Coronary artery (tissue), 2 donors: ENCODE data around the gene ACTR3C.
"Not testable (repeated sequence)": the region's sequence is repeated elsewhere in the genome, so short reads cannot be mapped to it uniquely, and the experiment has no call there.

Source experiments
- DNase-seq: peaks from one replicate; pipeline ENCODE4 v3.0.0-alpha.2; 2017; ENCODE audit warnings: low spot score
- H3K27ac ChIP-seq, 2 donors: fragments of 200-600 bp; sonication (generic); one replicate each; pipeline ENCODE4 v1.5.1; 2016 to 2019
- H3K4me3 ChIP-seq: fragments of 200-600 bp; sonication (generic); 2 replicates; pipeline ENCODE4 v1.5.1; 2016; ENCODE audit warnings: mild to moderate bottlenecking, moderate library complexity
- CTCF ChIP-seq: fragments of 200-600 bp; sonication (generic); IDR thresholded peaks from one replicate; pipeline ENCODE4 v1.5.1; 2019; ENCODE audit warnings: antibody characterized with exemption

The ACTR3C gene

GRCh38 chr7:150295027-150295426, 28.3 kb downstream of the ACTR3C start:
- H3K4me3 ChIP-seq, H3K27ac ChIP-seq, DNase-seq: not testable (repeated sequence)

GRCh38 chr7:150290317-150290716, 33.0 kb downstream of the ACTR3C start:
- not testable (repeated sequence) for H3K4me3 ChIP-seq

DNA sequence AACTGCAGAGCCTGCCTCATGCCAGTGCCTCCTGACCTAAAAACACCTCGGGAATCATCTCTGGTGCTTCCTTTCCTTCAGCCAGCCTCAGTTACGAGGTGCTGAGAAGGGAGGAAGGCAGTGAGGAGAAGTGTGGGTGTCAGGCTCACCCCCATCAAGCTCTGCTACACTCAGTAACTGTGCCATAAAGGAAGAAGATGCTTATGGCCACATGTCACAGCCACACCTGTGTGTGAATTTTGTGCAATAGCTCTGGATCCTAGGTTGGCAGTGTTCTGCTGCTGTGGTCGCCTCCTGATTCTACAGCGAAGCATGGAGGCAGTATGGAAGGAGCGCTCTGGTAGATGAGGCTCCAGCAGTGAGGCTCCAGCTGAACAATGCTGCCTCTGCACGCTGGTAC, 34.5 kb downstream of the ACTR3C start:
- DNase-seq, H3K4me3 ChIP-seq, H3K27ac ChIP-seq: not testable (repeated sequence)

More at GRCh38 chr7:150290317-150290716, 33.0 kb downstream of the ACTR3C start:
- not testable (repeated sequence) for H3K27ac ChIP-seq, DNase-seq

DNA sequence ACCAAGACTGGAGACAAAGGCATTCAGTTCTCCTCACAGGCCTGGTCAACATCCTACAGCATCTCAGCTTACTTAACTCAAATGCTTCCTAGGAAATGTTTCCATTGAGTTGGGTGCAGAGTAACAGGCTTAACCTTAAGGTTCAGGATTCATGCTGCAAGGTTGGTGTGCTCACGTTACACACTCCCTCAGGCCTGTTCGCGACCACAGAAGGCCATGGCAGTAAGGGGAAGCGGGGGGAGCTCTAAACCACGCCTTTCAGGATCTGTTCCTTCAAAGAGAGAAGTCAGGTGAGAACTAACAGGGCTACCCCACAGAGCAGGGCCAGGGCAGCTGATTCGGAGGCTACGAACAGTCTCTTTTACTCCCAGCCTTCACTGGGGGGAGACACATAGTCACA, 35.5 kb downstream of the ACTR3C start:
- not testable (repeated sequence) for DNase-seq, H3K4me3 ChIP-seq, H3K27ac ChIP-seq

DNA sequence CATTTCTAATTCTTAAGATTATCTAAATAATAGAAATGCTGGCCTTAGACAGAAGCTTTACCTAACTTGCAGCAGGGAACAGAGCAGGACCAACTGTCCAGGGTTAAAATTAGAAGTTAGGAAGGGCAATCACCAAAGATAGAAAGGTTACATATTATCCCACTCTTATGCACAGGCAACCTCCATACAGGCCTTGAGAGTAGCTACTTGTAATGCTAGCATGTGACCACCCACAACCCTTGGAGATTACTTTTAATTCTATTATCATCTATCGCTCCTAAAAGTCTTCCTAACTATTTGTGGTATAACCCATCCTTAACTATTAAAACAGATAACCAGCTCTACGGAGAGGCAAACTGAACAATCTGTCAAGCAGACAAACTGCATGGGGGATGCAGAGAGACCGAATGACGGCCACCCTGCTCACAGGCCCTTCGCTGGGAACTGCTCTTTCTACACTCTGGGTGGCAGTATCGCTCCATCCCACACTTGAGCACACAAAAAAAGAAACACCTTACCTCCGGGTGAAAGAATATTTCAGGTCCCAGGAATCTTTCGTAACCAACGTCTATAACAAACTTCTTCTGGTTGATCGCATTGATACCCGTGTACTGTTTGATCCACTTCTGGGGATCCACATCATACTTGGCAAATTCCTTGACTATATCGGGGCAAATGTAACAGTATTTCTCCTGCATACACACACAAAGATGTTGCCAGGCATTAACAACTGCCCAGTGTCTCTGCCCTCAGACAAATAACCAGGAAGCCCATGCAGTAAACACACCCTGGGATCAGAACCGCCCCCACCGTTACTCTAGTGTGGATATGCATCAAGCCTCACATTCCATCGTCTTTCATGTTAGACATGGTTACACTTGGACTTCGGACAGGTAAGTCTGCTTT, 37.2 kb downstream of the ACTR3C start:
- not testable (repeated sequence) for DNase-seq, H3K27ac ChIP-seq, H3K4me3 ChIP-seq
- TF ChIP-seq CTCF = peak; percentile 25

GRCh38 chr7:150283608-150284007, 39.7 kb downstream of the ACTR3C start:
- H3K27ac ChIP-seq, DNase-seq, H3K4me3 ChIP-seq: not testable (repeated sequence)

- not testable (repeated sequence) for H3K4me3 ChIP-seq, H3K27ac ChIP-seq, DNase-seq
These were observed 40.2 kb downstream of the ACTR3C start for GRCh38 chr7:150283111-150283510.

DNA sequence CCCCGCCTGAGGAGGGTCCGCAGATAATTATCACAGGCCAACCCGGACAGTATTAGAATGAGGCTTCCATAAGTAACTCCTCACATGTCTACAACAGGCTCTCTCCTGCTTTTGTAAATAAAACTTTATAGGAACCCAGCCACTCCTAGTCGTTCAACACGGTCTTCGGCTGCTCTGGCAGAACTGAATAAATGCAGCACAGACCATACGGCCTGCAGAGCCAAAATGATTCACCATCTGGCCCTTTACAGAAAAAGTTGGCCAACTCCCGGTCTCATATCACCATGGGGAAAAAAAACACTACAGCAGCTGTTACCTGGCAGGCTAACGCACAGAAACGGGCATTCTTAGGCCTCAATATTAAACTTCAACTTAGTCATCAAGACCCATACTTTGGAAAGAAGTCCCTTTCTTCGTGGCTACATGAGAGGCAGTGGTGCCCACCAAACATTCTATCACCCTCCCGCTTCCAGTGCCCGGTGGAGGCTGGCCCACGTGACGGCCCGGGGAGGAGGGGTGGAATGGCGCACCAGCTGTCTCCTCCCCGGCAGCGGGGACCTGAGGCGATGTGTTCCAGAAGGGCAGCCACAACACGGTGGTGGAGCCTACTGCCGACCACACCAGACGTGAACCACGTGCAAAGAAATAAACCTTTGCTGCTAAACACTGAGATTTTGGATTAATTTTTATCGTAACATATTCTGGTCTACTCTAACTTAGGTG, 41.5 kb downstream of the ACTR3C start:
- H3K27ac ChIP-seq = not testable (repeated sequence)

DNA sequence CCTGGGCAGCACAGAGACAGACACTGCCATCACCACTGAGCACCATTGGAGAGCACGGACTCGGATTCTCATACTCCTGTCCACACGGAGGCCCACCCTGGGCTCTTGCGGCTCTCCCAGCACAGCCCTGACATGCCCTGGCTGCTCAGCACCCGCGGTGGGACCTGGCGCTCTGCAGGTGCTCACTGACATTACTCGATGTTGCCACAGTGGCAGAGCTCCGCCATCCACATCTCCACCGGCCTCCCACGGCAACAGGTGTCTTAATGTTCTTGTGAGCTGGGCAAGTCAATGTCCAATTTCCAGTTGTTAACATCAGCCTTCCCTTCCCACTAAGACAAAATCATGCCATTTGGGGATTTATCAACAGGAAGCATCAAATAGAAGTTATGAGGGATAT, 45.0 kb downstream of the ACTR3C start:
- H3K27ac ChIP-seq, DNase-seq: not testable (repeated sequence)

More for the DNA sequence above, 41.5 kb downstream of the ACTR3C start:
- not testable (repeated sequence) for H3K4me3 ChIP-seq, DNase-seq

DNA sequence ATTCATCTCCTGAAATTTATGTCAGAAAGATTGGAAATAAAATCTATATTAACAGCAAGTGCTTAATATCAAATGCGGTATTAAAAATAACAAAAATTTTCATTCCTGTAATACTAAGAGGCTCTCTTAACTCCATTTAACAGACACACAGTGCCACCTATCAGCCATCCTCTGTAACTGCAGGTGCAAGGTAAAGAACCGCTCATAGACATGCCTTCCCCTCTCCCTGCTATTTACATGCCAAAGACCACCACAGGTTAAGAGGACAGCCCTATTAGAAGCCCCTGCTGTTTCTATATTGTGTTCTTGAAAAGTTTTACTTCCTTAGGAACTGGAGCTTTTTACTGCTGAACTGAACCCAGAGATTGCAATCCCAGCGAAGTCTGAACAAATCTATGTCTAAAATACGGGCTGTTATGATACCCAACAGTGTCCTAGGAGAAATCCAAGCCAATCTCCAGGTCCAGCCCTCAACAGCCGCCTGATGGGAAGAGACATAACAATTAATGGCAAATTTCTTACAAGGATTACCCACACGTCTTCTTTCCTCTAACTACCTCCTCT, 47.1 kb downstream of the ACTR3C start:
- DNase-seq, H3K4me3 ChIP-seq, H3K27ac ChIP-seq: not testable (repeated sequence)
- peak; percentile 46 for TF ChIP-seq CTCF

More for the DNA sequence above, 45.0 kb downstream of the ACTR3C start:
- H3K4me3 ChIP-seq = not testable (repeated sequence)

- H3K27ac ChIP-seq, DNase-seq, H3K4me3 ChIP-seq: not testable (repeated sequence)
These were observed 51.4 kb downstream of the ACTR3C start for GRCh38 chr7:150271898-150272297.

- not testable (repeated sequence) for H3K4me3 ChIP-seq, H3K27ac ChIP-seq, DNase-seq
These were observed 53.1 kb downstream of the ACTR3C start for GRCh38 chr7:150270101-150270824.

- not testable (repeated sequence) for DNase-seq, H3K4me3 ChIP-seq, H3K27ac ChIP-seq
These were observed 54.5 kb downstream of the ACTR3C start for GRCh38 chr7:150268798-150269197.

DNA sequence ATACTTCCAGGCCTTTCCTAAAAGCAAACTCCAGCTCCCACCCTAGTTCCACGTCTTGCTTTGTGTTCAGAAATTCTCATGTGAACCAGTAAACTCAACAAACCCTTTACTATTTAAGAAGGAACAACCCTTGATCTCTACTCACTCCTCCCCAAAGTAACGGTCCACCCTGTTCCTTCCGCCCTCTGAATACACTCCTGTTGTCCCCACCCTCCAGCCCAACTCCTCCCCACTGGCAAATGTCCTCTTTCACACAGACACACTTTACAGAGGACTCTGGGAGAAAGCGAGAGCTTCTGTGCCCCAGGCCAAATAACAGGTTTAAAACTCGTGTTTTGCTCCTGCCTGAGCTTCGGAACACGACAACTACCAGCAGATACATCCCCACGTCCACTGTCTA, 55.1 kb downstream of the ACTR3C start:
- not testable (repeated sequence) for DNase-seq, H3K27ac ChIP-seq, H3K4me3 ChIP-seq

GRCh38 chr7:150266953-150267665, 56.2 kb downstream of the ACTR3C start:
- not testable (repeated sequence) for H3K4me3 ChIP-seq, H3K27ac ChIP-seq, DNase-seq
